ENCODE measurements around the gene CST5.

CST5 gene

GRCh38 chr20:23832775-23833513 is 46.6 kb downstream of the CST5 start:
- DNase-seq, result no peak

GRCh38 chr20:23831961-23832360 is 47.6 kb downstream of the CST5 start:
- DNase-seq, result peak; percentile 40

GRCh38 chr20:23826541-23827021 is 53.0 kb downstream of the CST5 start, which contains the start of gene CST2:
Gene CST2, minus strand, starts transcription at chr20:23826729. Its CDS starts 69 bp downstream, at chr20:23826660.
- peak; percentile 10 for DNase-seq
